ENCODE measurements around the gene GALK1.

Gene GALK1

DNA sequence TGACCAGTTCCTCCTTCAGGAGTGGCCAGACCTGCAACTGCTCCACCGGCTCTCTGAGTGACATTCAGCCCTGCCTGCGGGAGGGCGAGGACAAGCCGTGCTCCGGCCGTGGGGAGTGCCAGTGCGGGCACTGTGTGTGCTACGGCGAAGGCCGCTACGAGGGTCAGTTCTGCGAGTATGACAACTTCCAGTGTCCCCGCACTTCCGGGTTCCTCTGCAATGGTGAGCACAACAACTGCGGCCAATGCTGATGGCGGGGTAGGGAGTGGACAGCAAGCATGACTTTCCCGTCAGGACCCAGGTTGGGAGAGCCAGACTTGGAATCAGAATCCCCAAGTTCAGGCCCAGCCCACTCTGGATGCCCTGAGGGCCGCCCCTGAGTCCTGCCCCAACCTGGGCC lies 31.5 kb downstream of the GALK1 start:
- no peak for DNase-seq (ENCODE audit: low read depth, low spot score)
- H3K27ac ChIP-seq = no peak overlapping the region

DNA sequence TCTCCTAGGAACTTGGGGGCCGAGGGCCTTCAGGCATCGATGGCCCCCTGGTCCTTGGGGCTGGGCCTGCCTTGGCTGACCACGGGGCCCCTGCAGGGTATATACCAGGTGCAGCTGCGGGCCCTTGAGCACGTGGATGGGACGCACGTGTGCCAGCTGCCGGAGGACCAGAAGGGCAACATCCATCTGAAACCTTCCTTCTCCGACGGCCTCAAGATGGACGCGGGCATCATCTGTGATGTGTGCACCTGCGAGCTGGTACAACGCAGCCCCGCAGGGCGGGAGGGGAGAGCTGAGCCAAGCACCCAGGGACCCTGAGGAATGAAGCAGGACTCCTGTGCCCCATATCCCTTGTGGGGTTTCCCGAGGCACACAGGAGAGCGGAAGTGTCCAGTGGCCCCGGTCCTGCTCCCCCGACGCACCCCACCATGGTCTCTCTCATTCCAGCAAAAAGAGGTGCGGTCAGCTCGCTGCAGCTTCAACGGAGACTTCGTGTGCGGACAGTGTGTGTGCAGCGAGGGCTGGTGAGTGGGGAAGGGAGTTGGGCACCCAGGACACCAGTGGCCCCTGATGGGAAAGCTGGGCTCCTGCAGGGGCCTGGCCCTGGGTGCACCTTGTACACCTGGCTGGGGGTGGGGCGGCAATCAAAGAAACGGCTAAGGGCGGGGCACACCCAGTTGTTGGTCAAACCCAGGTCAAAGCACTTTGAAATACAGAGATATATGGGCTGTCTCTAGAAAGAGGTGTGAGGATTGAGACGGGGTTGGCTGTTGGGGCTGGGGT lies 33.1 kb downstream of the GALK1 start:
- no peak for DNase-seq (ENCODE audit: low read depth, low spot score)
- no peak overlapping the region for H3K27ac ChIP-seq

DNA sequence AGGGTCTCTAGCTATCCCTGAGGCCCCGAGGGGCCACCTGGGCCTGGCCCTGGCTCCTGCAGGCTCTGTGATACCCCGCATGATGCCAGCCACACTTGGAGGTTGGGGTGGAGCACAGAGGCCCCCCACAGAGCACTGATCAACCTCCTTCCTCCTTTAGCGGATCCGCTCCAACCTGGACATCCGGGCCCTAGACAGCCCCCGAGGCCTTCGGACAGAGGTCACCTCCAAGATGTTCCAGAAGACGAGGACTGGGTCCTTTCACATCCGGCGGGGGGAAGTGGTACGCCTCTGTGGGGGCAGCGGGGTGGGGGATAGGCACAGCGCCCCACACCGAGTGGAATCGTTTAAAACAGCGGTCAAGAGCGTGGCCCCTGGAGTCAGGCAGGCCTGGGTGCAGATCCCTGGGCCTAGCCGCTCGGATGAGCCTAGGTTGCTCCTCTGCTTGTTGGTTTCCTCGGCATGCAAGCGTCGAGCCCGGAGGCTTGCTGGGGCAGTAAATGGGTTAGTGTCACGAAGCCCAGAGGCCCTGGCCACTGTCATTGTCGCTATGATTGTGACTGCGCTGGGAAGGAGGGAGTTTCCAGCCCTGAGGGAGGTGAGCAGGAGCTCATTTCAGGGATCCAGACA lies 33.8 kb downstream of the GALK1 start:
- no peak for DNase-seq (ENCODE audit: low read depth, low spot score)

GRCh38 chr17:75730065-75730464 lies 34.9 kb downstream of the GALK1 start:
- DNase-seq (ENCODE audit: low read depth, low spot score) = no peak

More for the DNA sequence above, 33.8 kb downstream of the GALK1 start:
- H3K27ac ChIP-seq = no peak overlapping the region

GRCh38 chr17:75729351-75729750 lies 35.6 kb downstream of the GALK1 start:
- H3K27ac ChIP-seq = no peak overlapping the region
- no peak for DNase-seq (ENCODE audit: low read depth, low spot score)

More at GRCh38 chr17:75730065-75730464, 34.9 kb downstream of the GALK1 start:
- H3K27ac ChIP-seq = no peak overlapping the region

- no peak for DNase-seq (ENCODE audit: low read depth, low spot score)
- no peak overlapping the region for H3K27ac ChIP-seq
Observed at GRCh38 chr17:75727391-75727790, 37.6 kb downstream of the GALK1 start.

- no peak for DNase-seq (ENCODE audit: low read depth, low spot score)
- H3K27ac ChIP-seq = peak overlapping the region; percentile 98
Observed at GRCh38 chr17:75725504-75725903, 39.5 kb downstream of the GALK1 start.

DNA sequence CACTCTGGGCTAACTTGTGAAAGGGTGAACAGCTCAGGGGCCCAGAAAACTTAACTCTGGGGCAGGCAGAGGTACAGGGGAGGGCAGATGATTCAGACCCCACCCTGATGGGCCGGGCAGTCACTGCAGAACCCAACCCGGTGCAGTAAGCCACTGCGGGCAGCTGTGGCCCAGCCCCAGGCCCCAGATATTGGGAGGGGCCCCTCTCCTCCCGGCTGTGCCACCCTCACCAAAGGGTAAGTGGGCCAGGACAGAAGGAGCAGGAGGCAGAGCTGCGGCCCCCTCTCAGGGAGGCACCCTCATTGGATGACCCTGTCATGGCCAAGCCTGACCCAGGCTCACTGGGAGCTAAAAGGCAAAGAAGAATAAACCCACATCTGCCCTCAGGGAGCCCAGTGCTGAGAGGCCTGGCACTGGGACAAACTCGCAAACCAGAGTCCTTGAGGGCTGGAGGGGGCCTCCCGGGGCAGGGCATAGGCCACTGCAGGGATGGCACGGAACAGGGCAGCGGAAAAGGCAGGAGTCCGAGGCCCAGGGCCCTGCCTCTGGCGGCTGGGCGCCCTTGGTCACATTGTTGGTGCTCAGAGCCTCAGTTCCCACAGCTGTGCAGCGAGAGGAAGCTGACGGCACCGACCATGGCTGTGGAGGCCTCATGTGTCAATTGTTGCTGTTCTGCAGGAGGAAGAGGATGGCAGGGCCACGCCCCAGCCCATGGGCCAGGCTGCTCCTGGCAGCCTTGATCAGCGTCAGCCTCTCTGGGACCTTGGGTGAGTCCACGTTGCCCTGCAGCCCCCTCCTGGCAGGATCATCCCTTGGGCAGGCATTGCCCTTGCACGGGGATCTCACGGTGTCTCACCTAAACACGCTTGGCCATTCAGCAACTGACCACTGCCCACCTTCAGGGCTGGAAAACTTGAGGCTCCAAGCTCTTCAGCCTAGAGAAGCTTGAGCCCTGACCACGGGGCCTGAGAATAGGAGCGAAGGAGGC lies 40.7 kb downstream of the GALK1 start:
- H3K27ac ChIP-seq = peak overlapping the region; percentile 98
- no peak for DNase-seq (ENCODE audit: low read depth, low spot score)

DNA sequence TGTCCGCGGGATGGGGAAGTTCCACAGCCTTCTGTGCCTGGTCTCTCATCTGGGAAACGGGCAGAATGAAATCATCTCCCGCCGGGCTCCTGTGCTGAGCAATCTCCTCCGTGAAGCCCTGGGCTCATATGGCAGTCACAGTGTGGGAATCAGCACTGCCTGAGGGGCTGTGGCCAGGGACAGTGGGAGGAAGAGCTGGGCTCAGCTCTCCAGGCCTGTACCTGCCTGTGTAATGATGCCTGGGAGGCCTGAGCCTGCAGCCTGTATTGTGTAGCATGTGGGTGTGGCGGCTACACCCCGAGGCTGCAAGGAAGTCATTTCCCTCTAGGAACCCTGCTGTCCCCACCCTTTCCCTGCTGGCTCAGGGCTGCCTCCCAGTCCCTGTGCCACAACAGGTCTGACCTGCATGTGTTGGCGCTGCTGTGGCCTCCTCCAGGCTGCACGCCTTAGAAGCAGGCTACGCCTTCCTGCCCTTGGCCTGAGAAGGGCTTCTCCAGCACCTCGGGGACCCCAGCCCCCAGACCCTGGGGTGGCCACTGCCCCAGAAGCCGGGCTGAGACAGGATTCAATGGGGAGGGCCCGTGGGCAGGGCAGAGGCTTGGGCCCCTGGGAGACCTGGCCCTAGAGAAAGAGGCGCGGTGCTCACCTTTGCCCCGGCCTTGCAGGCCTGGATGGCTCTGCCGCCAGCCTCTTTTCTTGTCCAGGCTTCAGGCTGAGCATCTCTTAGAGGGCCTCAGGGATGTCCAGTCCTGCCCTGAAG lies 41.6 kb downstream of the GALK1 start:
- peak; percentile 34 for DNase-seq (ENCODE audit: low read depth, low spot score)
- peak overlapping the region; percentile 98 for H3K27ac ChIP-seq

GRCh38 chr17:75722542-75723095 lies 42.4 kb downstream of the GALK1 start:
- peak overlapping the region; percentile 98 for H3K27ac ChIP-seq
- no peak for DNase-seq (ENCODE audit: low read depth, low spot score)

DNA sequence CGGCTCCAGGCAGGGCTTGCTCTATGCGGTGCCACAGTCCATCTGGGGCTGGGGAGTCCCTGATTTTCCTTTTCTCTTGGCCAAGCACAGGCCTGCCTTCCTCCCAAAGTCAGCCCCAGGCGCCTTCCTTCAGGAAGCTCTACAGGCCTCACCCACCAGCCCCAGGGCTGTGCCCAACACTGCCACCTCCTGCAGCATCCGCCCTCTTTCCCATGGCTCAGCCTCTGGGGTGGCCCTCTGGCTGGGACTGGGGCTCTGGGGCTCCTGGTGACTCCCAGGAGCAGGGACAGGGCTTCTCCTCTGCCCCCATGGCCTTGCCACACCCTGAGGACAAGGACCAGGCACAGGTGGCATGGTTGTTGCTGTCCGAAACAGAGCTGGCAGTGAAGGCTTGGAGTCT lies 42.9 kb downstream of the GALK1 start:
- no peak for DNase-seq (ENCODE audit: low read depth, low spot score)
- H3K27ac ChIP-seq = peak overlapping the region; percentile 98

GRCh38 chr17:75721463-75722011 lies 43.5 kb downstream of the GALK1 start:
- no peak for DNase-seq (ENCODE audit: low read depth, low spot score)
- peak overlapping the region; percentile 98 for H3K27ac ChIP-seq

DNA sequence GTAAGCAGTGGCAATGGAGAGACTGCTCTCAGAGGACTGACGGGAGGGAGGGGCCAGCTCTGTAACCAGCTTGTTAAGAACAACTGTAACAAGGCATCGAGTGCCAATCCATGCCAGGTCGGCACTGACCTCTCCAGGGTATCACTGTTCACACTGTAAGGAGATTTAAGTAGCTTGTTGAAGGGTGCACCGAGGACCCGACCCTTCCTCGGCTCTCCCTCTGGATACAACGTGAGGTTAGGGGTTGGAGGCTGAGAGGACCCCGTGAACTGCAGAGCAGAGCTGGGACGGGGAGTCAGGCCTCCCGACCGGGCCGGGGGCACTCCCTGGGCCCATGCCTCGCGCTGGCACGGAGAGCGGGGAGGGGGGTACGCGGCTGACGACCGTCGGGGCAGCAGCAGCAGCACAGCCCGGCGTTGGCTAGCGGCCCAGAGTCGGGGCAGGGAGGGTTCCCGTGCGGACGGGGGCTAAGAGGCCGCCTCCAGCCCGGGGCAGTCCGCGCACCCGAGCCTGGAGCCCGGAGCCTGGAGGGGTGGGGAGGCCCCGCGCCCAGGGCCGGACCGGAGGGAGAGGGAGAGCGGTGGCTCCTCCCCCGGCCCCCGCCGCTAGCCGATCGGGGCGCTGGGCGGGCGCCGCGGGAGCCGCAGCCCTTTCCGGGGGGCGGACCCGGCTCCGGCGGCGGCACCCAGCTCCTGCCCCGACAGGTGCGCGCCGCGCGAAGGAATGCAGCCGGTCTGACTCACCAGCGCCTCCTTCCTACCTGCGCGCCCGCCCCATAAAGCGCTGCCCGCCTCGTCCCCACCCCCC lies 44.1 kb downstream of the GALK1 start, which contains the start of gene ITGB4:
Gene ITGB4 (plus strand): TSS at position 804 of the 807 bp plus-strand sequence. CDS start 3,245 bp downstream, outside the sequence.
- H3K27ac ChIP-seq = peak within 1 kb of the TSS; percentile 98
- DNase-seq (ENCODE audit: low read depth, low spot score) = peak; percentile 55

- DNase-seq (ENCODE audit: low read depth, low spot score) = no peak
Observed at GRCh38 chr17:75719732-75720131, 45.3 kb downstream of the GALK1 start.

DNA sequence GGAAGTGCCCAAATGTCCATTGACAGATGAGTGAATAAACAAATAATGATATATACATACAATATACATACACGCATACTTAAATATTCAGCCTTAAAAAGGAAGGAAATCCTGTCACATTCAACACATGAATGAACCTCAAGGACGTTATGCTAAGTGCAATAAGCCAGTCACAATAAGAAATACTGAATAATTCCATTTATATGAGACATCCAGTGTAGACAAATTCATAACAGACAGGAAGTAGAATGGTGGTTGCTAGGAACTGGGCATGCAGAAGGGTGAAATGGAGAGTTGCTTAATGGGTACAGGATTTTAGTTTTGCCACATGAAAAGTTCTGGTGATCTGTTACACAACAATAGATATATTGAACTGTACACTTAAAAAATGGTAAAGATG lies 52.5 kb downstream of the GALK1 start:
- H3K27ac ChIP-seq = peak overlapping the region; percentile 25
- no peak for DNase-seq (ENCODE audit: low read depth, low spot score)

More at GRCh38 chr17:75719732-75720131, 45.3 kb downstream of the GALK1 start:
- H3K27ac ChIP-seq = peak overlapping the region; percentile 98
